Common myeloid progenitor, CD34-positive (primary cell): ENCODE results near the gene DAPK2.

Experiments used
- CTCF ChIA-PET: fragments of 350-600 bp; sonication (Branson Sonifier 250); formaldehyde crosslinking; loops from one replicate; lab custom pipeline; 2021; ENCODE audit warnings: antibody characterized with exemption; lab: Charles Lee
- POLR2A ChIA-PET: fragments of 350-600 bp; sonication (Branson Sonifier 250); formaldehyde crosslinking; loops from one replicate; lab custom pipeline; 2021; ENCODE audit warnings: antibody characterized with exemption; lab: Charles Lee
- DNase-seq, 3 donors: peaks; one replicate each; pipeline versions ENCODE4 v3.0.0 to v3.0.0-alpha.2; 2013
- H3K27ac ChIP-seq, 2 experiments: 1 replicate in 1 of 2; 2 replicates in 1 of 2; pipeline ENCODE4 v1.7.0; 2013; ENCODE audit warnings: inconsistent platforms in 2 of 2, low read length in 2 of 2, mild to moderate bottlenecking in 2 of 2, low read depth in 1 of 2, moderate library complexity in 1 of 2; ENCODE audit not compliant: severe bottlenecking in 2 of 2, insufficient read depth in 1 of 2, poor library complexity in 1 of 2
- H3K27me3 ChIP-seq, 5 experiments: replicated peaks in 2 of 5; 1 replicate in 3 of 5; 2 replicates in 2 of 5; pipeline versions ENCODE4 v1.6.1 to v1.7.0; 2013; ENCODE audit warnings: low read length in 4 of 5, mild to moderate bottlenecking in 2 of 5, moderate library complexity in 2 of 5, inconsistent platforms in 1 of 5; ENCODE audit not compliant: insufficient read depth in 5 of 5, control insufficient read depth in 4 of 5
- H3K36me3 ChIP-seq, 4 experiments: 1 replicate in 2 of 4; 2 replicates in 2 of 4; pipeline versions ENCODE4 v1.6.1 to v1.7.0; 2013; ENCODE audit warnings: low read length in 3 of 4, control low read depth in 1 of 4, mild to moderate bottlenecking in 1 of 4; ENCODE audit not compliant: control insufficient read depth in 4 of 4, insufficient read depth in 4 of 4
- H3K4me1 ChIP-seq, 4 experiments: 1 replicate in 3 of 4; 2 replicates in 1 of 4; pipeline versions ENCODE4 v1.6.1 to v1.7.1; 2013; ENCODE audit warnings: low read length in 3 of 4, mild to moderate bottlenecking in 3 of 4, control low read depth in 1 of 4, inconsistent platforms in 1 of 4, moderate library complexity in 1 of 4; ENCODE audit not compliant: control insufficient read depth in 4 of 4, insufficient read depth in 4 of 4; ENCODE audit errors: control extremely low read depth in 1 of 4
- H3K4me3 ChIP-seq, 7 experiments: 1 replicate in 4 of 7; 2 replicates in 3 of 7; pipeline versions ENCODE4 v1.5.1 to v1.7.0; 2013; ENCODE audit warnings: mild to moderate bottlenecking in 7 of 7, low read length in 6 of 7, moderate library complexity in 6 of 7, inconsistent platforms in 2 of 7, low read depth in 2 of 7, control low read depth in 1 of 7; ENCODE audit not compliant: insufficient read depth in 4 of 7, control insufficient read depth in 1 of 7; ENCODE audit errors: extremely low read depth in 1 of 7
- H3K9me3 ChIP-seq, 5 experiments: 1 replicate in 4 of 5; 2 replicates in 1 of 5; pipeline versions ENCODE4 v1.6.1 to v1.7.1; 2013; ENCODE audit warnings: low read length in 4 of 5, mild to moderate bottlenecking in 2 of 5, inconsistent platforms in 1 of 5, low read depth in 1 of 5, moderate library complexity in 1 of 5; ENCODE audit not compliant: control insufficient read depth in 4 of 5, insufficient read depth in 2 of 5; ENCODE audit errors: control extremely low read depth in 1 of 5
- WGBS: methylation state at CpG from one replicate; pipeline ENCODE4 v1.1.5; 2013; ENCODE audit not compliant: insufficient coverage; 5-methylcytosine and 5-hydroxymethylcytosine counted together

Gene DAPK2

GRCh38 chr15:63928185-63928842 is 118.0 kb downstream of the DAPK2 start:
- WGBS = 100% methylated on average over 2 of the region's 2 CpGs
- ChIA-PET POLR2A (no interaction called here), CTCF (interaction anchor here (1.0 to 1.3 kb wide), 5 partner anchors 8 to 58 kb away, joined by 3 to 5 read pairs (median 3); no protein-coding TSS in a partner anchor)
- no peaks in the 10 kb centered on the region for H3K27me3 ChIP-seq
- no peak overlapping the region for H3K27ac ChIP-seq
- H3K4me3 ChIP-seq = no peak overlapping the region
- no peaks in the 10 kb centered on the region for H3K9me3 ChIP-seq
- no peaks in the 10 kb centered on the region for H3K4me1 ChIP-seq
- H3K36me3 ChIP-seq = no peaks in the 10 kb centered on the region
- DNase-seq = no peak

DNA sequence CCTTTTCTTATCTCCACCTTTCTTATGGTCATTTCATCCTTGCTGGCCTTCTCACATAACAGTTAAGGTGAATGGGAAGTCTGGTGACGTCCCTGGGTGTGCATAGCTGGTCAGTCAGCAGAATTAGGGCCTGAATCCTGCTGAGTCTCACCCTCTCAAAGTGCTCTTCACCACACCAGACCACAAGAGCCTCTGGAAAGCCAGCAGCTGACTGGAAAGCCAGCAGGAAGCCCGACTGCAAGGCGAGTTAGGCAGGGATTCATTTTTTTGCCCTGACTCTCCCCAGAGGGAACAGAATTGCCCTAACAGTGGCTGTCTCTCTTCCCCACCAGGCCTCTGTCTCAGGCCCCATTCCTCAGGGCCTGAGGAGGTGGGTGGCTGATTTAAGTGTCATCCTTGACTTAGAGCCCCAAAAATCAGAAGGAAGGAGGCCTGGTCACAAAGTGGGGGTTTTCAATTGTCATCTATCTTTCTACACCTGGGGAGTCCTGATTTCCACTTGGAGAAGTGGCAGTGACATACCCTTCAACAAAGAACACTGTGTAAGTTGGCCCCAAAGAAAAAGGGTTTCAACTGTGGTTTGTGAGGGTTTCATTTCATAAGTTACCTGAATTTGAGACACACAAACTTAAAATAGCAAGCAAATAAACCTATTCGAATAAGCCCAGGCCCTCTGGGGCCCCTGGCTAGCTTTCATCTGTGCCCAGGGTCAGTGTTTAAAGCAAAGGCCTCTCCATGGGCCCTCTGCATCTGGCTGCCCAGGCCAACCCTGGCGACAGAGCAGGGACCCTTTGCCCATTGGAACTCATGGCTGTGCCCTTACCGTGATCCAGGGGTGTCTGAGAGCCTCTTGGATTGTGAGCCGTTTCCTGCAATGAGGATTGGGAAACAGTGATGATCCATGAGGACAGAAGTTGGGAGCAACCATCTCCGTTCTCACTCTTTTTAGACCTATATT is 122.0 kb downstream of the DAPK2 start:
- ChIA-PET POLR2A (interaction anchor here (0.6 kb wide), 1 partner anchor 132 kb away, joined by 3 read pairs; no protein-coding TSS in a partner anchor), CTCF (interaction anchor here (1.4 to 2.6 kb wide), 2 partner anchors 10 to 21 kb away, joined by 3 to 10 read pairs; no protein-coding TSS in a partner anchor)
- DNase-seq = no peak
- WGBS = 92% methylated on average over 7 of the region's 8 CpGs
- H3K27ac ChIP-seq = no peak overlapping the region
- peaks cover 0 to 3% (median 0%) of the 10 kb centered on the region in 4 experiments for H3K4me1 ChIP-seq
- no peaks in the 10 kb centered on the region for H3K36me3 ChIP-seq
- no peaks in the 10 kb centered on the region for H3K27me3 ChIP-seq
- H3K4me3 ChIP-seq = no peak overlapping the region
- H3K9me3 ChIP-seq = no peaks in the 10 kb centered on the region

GRCh38 chr15:63922916-63923315 is 123.4 kb downstream of the DAPK2 start:
- Histone ChIP-seq H3K9me3 (no peaks in the 10 kb centered on the region), H3K36me3 (no peaks in the 10 kb centered on the region), H3K27ac (no peak overlapping the region), H3K4me3 (no peak overlapping the region), H3K27me3 (no peaks in the 10 kb centered on the region), H3K4me1 (peaks cover 0 to 11% (median 3%) of the 10 kb centered on the region in 4 experiments)
- 91% methylated on average over 16 of the region's 16 CpGs for WGBS
- CTCF ChIA-PET = interaction anchor here (0.8 to 2.6 kb wide), 4 partner anchors 11 to 123 kb away, joined by 3 to 10 read pairs (median 3); partner anchors contain the start of gene DAPK2
- POLR2A ChIA-PET = no interaction called here
- no peak for DNase-seq

- ChIA-PET POLR2A (interaction anchor here (0.6 kb wide), 1 partner anchor 21 kb away, joined by 5 read pairs; no protein-coding TSS in a partner anchor), CTCF (interaction anchor here (1.0 to 2.6 kb wide), 3 partner anchors 10 to 124 kb away, joined by 3 to 10 read pairs (median 3); partner anchors contain the start of gene DAPK2)
- Histone ChIP-seq H3K9me3 (no peaks in the 10 kb centered on the region), H3K36me3 (no peaks in the 10 kb centered on the region), H3K27ac (no peak overlapping the region), H3K4me3 (no peak overlapping the region), H3K27me3 (no peaks in the 10 kb centered on the region), H3K4me1 (peaks cover 0 to 11% (median 3%) of the 10 kb centered on the region in 4 experiments)
- DNase-seq = no peak
- WGBS = 98% methylated on average over 3 of the region's 3 CpGs
These were observed 123.9 kb downstream of the DAPK2 start for GRCh38 chr15:63922261-63922904.

- ChIA-PET CTCF (interaction anchor here (0.9 to 1.2 kb wide), 7 partner anchors 8 to 168 kb away, joined by 3 to 4 read pairs (median 3); no protein-coding TSS in a partner anchor), POLR2A (interaction anchor here (1.1 kb wide), 1 partner anchor 23 kb away, joined by 3 read pairs; no protein-coding TSS in a partner anchor)
- Histone ChIP-seq H3K27me3 (no peaks in the 10 kb centered on the region), H3K27ac (no peak overlapping the region), H3K4me1 (peaks cover 0 to 15% (median 6%) of the 10 kb centered on the region in 4 experiments), H3K36me3 (no peaks in the 10 kb centered on the region), H3K9me3 (no peaks in the 10 kb centered on the region), H3K4me3 (no peak overlapping the region)
- DNase-seq = no peak
- 93% methylated on average over 13 of the region's 14 CpGs for WGBS
These were observed 125.6 kb downstream of the DAPK2 start for GRCh38 chr15:63920504-63921175.

GRCh38 chr15:63918901-63919348 is 127.4 kb downstream of the DAPK2 start:
- ChIA-PET POLR2A (no interaction called here), CTCF (interaction anchor here (1.1 to 1.2 kb wide), 4 partner anchors 27 to 123 kb away, joined by 3 read pairs; no protein-coding TSS in a partner anchor)
- peak overlapping the region in 1 of 7 experiments; percentile 1 for H3K4me3 ChIP-seq
- H3K27me3 ChIP-seq = no peaks in the 10 kb centered on the region
- no peaks in the 10 kb centered on the region for H3K36me3 ChIP-seq
- peak in 1 of 3 donors; percentile 37 for DNase-seq
- H3K9me3 ChIP-seq = no peaks in the 10 kb centered on the region
- H3K4me1 ChIP-seq = peaks cover 0 to 15% (median 6%) of the 10 kb centered on the region in 4 experiments
- H3K27ac ChIP-seq = no peak overlapping the region
- 51% methylated on average over 7 of the region's 9 CpGs for WGBS
